SU-DHL-6 (cell line): ENCODE data around the gene MAPKBP1.

Experiments
- CTCF ChIP-seq: fragments of 200-600 bp; sonication (generic); IDR thresholded peaks from one replicate; pipeline ENCODE4 v1.5.1; 2017; ENCODE audit warnings: antibody characterized with exemption, mild to moderate bottlenecking, low read length, moderate library complexity; ENCODE audit not compliant: insufficient read depth, poor library complexity, severe bottlenecking
- EZH2phosphoT487 ChIP-seq: fragments of 200-600 bp; sonication (generic), shearing (Covaris generic); conservative IDR thresholded peaks from 2 replicates; pipeline ENCODE4 v1.6.1; 2018; ENCODE audit warnings: mild to moderate bottlenecking, antibody characterized with exemption, low read length, moderate library complexity, mixed read lengths

GRCh38 chr15:41850482-41851166, 76.3 kb downstream of the MAPKBP1 start:
- no peak for TF ChIP-seq CTCF
- no peak for TF ChIP-seq EZH2phosphoT487
